ENCODE measurements around the gene ANKRD13B.

GRCh38 chr17:29643817-29644160, 50.9 kb downstream of the ANKRD13B start:
- TF ChIP-seq POLR2A (IDR thresholded peaks at IDR 0.05; ENCODE audit: low read depth, low read length): no peak
- TF ChIP-seq TAF1 (IDR thresholded peaks at IDR 0.05; ENCODE audit: borderline replicate concordance, low read depth, low read length): no peak
- TF ChIP-seq POLR2AphosphoS5 (IDR thresholded peaks at IDR 0.05; ENCODE audit: low read depth, low read length): no peak
